Measurements from ENCODE around the gene WNT9B.

WNT9B gene

GRCh38 chr17:46866325-46866724, 14.9 kb downstream of the WNT9B start:
- DNase-seq (ENCODE audit: low read depth): no peak
- H3K4me3 ChIP-seq (ENCODE audit: low read depth, low read length): no peak overlapping the region
- no peak for TF ChIP-seq CTCF (conservative IDR thresholded peaks at IDR 0.05; ENCODE audit: low read depth, low read length)

GRCh38 chr17:46866747-46867146, 15.4 kb downstream of the WNT9B start:
- DNase-seq (ENCODE audit: low read depth): no peak
- H3K4me3 ChIP-seq (ENCODE audit: low read depth, low read length): no peak overlapping the region
- no peak for TF ChIP-seq CTCF (conservative IDR thresholded peaks at IDR 0.05; ENCODE audit: low read depth, low read length)

GRCh38 chr17:46868689-46869187, 17.4 kb downstream of the WNT9B start:
- TF ChIP-seq CTCF (conservative IDR thresholded peaks at IDR 0.05; ENCODE audit: low read depth, low read length): no peak
- DNase-seq (ENCODE audit: low read depth): peak; percentile 16

GRCh38 chr17:46869296-46869695, 17.9 kb downstream of the WNT9B start:
- no peak overlapping the region for H3K4me3 ChIP-seq (ENCODE audit: low read depth, low read length)
- DNase-seq (ENCODE audit: low read depth): no peak
- no peak for TF ChIP-seq CTCF (conservative IDR thresholded peaks at IDR 0.05; ENCODE audit: low read depth, low read length)

More at GRCh38 chr17:46868689-46869187, 17.4 kb downstream of the WNT9B start:
- H3K4me3 ChIP-seq (ENCODE audit: low read depth, low read length): no peak overlapping the region

- no peak for TF ChIP-seq CTCF (conservative IDR thresholded peaks at IDR 0.05; ENCODE audit: low read depth, low read length)
- no peak overlapping the region for H3K4me3 ChIP-seq (ENCODE audit: low read depth, low read length)
- DNase-seq (ENCODE audit: low read depth): no peak
These were observed 18.8 kb downstream of the WNT9B start for GRCh38 chr17:46869975-46870803.

GRCh38 chr17:46872421-46872820, 21.0 kb downstream of the WNT9B start:
- H3K4me3 ChIP-seq (ENCODE audit: low read depth, low read length): no peak overlapping the region
- no peak for DNase-seq (ENCODE audit: low read depth)
- TF ChIP-seq CTCF (conservative IDR thresholded peaks at IDR 0.05; ENCODE audit: low read depth, low read length): no peak

Data from choroid plexus epithelial cell (primary cell).